ENCODE results near the gene ORC3. TPM values are rescaled to one million over a fixed set of nuclear protein-coding genes. Genes with fewer than 3 reads are reported as not detected.

The ORC3 gene
- total RNA-seq, 1 experiment from 2014 or later, result 33.8 TPM

DNA sequence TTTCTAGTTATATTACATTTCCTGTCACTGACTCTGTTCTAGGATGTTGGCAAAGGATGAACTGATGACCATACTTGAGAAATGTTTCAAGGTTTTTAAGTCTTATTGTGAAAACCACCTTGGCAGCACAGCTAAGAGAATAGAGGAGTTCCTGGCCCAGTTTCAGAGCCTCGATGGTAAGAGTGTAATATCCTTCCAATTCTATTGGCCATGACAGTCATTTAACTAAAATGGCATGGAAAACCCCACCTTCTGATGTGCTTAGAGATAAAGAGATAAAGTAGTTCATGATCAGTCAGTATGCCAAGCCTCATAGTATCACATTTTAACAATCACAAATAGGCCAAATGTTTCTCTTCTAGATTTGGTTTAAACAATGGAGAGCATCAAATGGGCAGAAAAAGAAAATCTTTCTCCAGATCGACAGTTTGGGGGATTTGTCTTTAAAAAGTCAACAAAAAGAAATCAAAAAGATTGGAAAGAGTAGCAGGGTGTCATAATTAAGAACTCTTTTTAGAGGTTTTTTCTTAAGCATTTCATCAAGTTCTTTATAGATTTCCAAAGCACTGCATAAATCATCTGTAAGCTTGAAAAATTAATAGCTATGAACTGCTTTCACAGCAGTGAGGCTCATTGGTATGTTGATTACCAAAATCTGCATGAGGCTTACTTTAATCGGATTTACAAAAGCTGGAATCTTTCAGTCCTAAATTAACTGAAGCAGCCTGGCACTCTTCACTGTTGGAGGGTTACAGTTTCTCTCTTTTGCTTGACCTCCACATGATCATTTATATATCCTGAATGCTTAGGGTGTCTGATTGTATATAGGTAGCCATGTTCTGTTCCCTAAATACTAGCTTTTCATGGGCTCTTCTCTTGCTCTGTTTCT, 63.4 kb downstream of the ORC3 start:
- DNase-seq, result no peak
- Histone ChIP-seq H3K27me3 (replicated peaks; ENCODE audit: control insufficient read depth, insufficient read depth, low read length) (no peaks in the 10 kb centered on the region), H3K36me3 (ENCODE audit: control insufficient read depth, insufficient read depth, low read length) (no peaks in the 10 kb centered on the region; the same call in 1 of the 2 replicates), H3K4me1 (no peaks in the 10 kb centered on the region), H3K9me3 (no peaks in the 10 kb centered on the region), H3K4me3 (ENCODE audit: low read depth, low read length) (no peak overlapping the region)
- ChIA-PET POLR2A (no interaction called here), CTCF (no interaction called here)
- Mint-ChIP-seq H3K4me3 (ENCODE audit: unreplicated experiment) (no peak overlapping the region), H3K27ac (ENCODE audit: unreplicated experiment) (no peak overlapping the region), H3K9me3 (ENCODE audit: unreplicated experiment) (no peaks in the 10 kb centered on the region), H3K27me3 (ENCODE audit: insufficient read depth, unreplicated experiment) (no peaks in the 10 kb centered on the region), H3K4me1 (ENCODE audit: low read depth, unreplicated experiment) (no peaks in the 10 kb centered on the region), H3K36me3 (ENCODE audit: insufficient read depth, unreplicated experiment) (peaks cover 25% of the 10 kb centered on the region)
- BruUV-seq (replicated peaks), result no TSS peak
- intact Hi-C loops (cut with micrococcal nuclease; ENCODE audit: unreplicated experiment), result no loop called here
- TF ChIP-seq, protein P1, sequence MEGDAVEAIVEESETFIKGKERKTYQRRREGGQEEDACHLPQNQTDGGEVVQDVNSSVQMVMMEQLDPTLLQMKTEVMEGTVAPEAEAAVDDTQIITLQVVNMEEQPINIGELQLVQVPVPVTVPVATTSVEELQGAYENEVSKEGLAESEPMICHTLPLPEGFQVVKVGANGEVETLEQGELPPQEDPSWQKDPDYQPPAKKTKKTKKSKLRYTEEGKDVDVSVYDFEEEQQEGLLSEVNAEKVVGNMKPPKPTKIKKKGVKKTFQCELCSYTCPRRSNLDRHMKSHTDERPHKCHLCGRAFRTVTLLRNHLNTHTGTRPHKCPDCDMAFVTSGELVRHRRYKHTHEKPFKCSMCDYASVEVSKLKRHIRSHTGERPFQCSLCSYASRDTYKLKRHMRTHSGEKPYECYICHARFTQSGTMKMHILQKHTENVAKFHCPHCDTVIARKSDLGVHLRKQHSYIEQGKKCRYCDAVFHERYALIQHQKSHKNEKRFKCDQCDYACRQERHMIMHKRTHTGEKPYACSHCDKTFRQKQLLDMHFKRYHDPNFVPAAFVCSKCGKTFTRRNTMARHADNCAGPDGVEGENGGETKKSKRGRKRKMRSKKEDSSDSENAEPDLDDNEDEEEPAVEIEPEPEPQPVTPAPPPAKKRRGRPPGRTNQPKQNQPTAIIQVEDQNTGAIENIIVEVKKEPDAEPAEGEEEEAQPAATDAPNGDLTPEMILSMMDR (IDR thresholded peaks at IDR 0.05; ENCODE audit: insufficient read depth in 1 of 2, low read depth in 1 of 2, low read length in 1 of 2, severe bottlenecking in 1 of 2, unreplicated experiment in 1 of 2), result no peak

DNA sequence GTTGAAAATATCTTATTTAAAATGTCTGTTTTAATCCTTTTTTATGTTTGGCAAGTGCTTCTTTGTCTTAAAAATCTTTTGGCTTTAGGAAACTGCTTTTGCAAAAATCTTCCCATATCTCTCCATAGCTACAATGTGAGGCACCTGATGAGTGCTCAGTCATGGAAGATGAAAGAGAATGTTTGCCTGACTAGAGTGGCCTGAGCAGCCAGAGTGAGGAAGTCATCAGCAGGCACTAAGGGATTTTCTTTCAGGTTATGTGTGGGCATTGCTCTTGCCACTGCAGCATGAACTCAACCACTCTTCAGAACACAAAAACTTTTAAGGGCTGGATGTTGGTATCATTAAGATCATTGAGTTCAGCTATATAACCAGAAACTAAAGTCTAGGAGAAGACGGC, 64.2 kb downstream of the ORC3 start:
- no peaks in the 10 kb centered on the region for H3K27me3 ChIP-seq (replicated peaks; ENCODE audit: control insufficient read depth, insufficient read depth, low read length)
- H3K27me3 Mint-ChIP-seq (ENCODE audit: insufficient read depth, unreplicated experiment), result no peaks in the 10 kb centered on the region
- peaks cover 31% of the 10 kb centered on the region for H3K36me3 Mint-ChIP-seq (ENCODE audit: insufficient read depth, unreplicated experiment)
- TF ChIP-seq, protein P1 (IDR thresholded peaks at IDR 0.05; ENCODE audit: insufficient read depth in 1 of 2, low read depth in 1 of 2, low read length in 1 of 2, severe bottlenecking in 1 of 2, unreplicated experiment in 1 of 2), result no peak
- no peak overlapping the region for H3K4me3 ChIP-seq (ENCODE audit: low read depth, low read length)
- H3K9me3 Mint-ChIP-seq (ENCODE audit: unreplicated experiment), result no peaks in the 10 kb centered on the region
- intact Hi-C loops (cut with micrococcal nuclease; ENCODE audit: unreplicated experiment), result no loop called here
- no peaks in the 10 kb centered on the region; the same call in 1 of the 2 replicates for H3K36me3 ChIP-seq (ENCODE audit: control insufficient read depth, insufficient read depth, low read length)
- CTCF ChIA-PET, result no interaction called here
- no peak for DNase-seq
- H3K4me1 Mint-ChIP-seq (ENCODE audit: low read depth, unreplicated experiment), result no peaks in the 10 kb centered on the region
- no peak overlapping the region for H3K4me3 Mint-ChIP-seq (ENCODE audit: unreplicated experiment)
- BruUV-seq (replicated peaks), result no TSS peak
- no peaks in the 10 kb centered on the region for H3K9me3 ChIP-seq
- H3K27ac Mint-ChIP-seq (ENCODE audit: unreplicated experiment), result no peak overlapping the region
- no peaks in the 10 kb centered on the region for H3K4me1 ChIP-seq
- POLR2A ChIA-PET, result no interaction called here

DNA sequence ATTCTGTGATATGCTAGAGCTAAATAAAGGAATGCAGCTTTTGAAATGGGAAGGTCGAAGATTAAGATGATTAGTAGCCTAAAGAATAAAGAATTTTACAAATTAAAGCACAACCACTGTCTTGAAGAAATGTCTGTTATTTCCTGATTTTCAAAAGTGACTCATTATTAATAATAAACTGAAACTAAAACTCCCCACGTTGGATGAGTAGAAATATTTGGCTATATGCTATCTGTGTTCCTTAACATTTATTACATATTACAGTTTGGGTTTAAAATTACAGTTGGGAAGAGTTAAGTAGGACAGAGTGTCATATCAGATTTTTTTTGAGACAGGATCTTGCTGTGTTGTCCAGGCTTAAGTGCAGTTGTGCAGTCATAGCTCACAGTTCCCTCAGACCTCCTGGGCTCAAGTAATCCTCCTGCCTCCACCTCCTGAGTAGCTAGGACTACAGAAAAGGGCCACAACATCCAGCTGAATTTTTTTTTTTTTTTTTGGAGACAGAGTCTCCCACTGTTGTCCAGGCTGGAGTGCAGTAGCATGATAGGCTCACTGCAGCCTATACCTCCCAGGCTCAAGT, 65.0 kb downstream of the ORC3 start:
- BruUV-seq (replicated peaks), result no TSS peak
- CTCF ChIA-PET, result no interaction called here

More for the DNA sequence above, 65.0 kb downstream of the ORC3 start:
- Mint-ChIP-seq H3K4me1 (ENCODE audit: low read depth, unreplicated experiment) (no peaks in the 10 kb centered on the region), H3K9me3 (ENCODE audit: unreplicated experiment) (no peaks in the 10 kb centered on the region), H3K4me3 (ENCODE audit: unreplicated experiment) (no peak overlapping the region), H3K36me3 (ENCODE audit: insufficient read depth, unreplicated experiment) (peaks cover 33% of the 10 kb centered on the region), H3K27me3 (ENCODE audit: insufficient read depth, unreplicated experiment) (no peaks in the 10 kb centered on the region), H3K27ac (ENCODE audit: unreplicated experiment) (no peak overlapping the region)
- intact Hi-C loops (cut with micrococcal nuclease; ENCODE audit: unreplicated experiment), result no loop called here
- DNase-seq, result no peak
- no peaks in the 10 kb centered on the region for H3K4me1 ChIP-seq
- TF ChIP-seq, protein P1 (IDR thresholded peaks at IDR 0.05; ENCODE audit: insufficient read depth in 1 of 2, low read depth in 1 of 2, low read length in 1 of 2, severe bottlenecking in 1 of 2, unreplicated experiment in 1 of 2), result no peak
- H3K9me3 ChIP-seq, result no peaks in the 10 kb centered on the region
- no peaks in the 10 kb centered on the region for H3K27me3 ChIP-seq (replicated peaks; ENCODE audit: control insufficient read depth, insufficient read depth, low read length)
- H3K36me3 ChIP-seq (ENCODE audit: control insufficient read depth, insufficient read depth, low read length), result peaks cover 1% of the 10 kb centered on the region; the same call in 1 of the 2 replicates
- H3K4me3 ChIP-seq (ENCODE audit: low read depth, low read length), result no peak overlapping the region
- POLR2A ChIA-PET, result no interaction called here

Data from Caco-2 (cell line).